IgD-negative memory B cell (primary cell): Measurements from ENCODE around the gene IGF2. TPM values are rescaled to one million over a fixed set of nuclear protein-coding genes. Genes with fewer than 3 reads are reported as not detected.
"Not testable (repeated sequence)": the region's sequence is repeated elsewhere in the genome, so short reads cannot be mapped to it uniquely, and the experiment has no call there.

ENCODE experiments used
- H3K27ac Mint-ChIP-seq, 3 donors: one replicate each; pipeline ENCODE4 v1.8.0; 2020 to 2022; ENCODE audit warnings: mild to moderate bottlenecking in 3 of 3, mixed read lengths in 3 of 3, moderate library complexity in 1 of 3
- H3K27me3 Mint-ChIP-seq: one replicate; pipeline ENCODE4 v1.8.0; 2021; ENCODE audit warnings: mixed read lengths
- H3K36me3 Mint-ChIP-seq: one replicate; pipeline ENCODE4 v1.8.0; 2020; ENCODE audit warnings: mild to moderate bottlenecking, mixed read lengths
- H3K4me1 Mint-ChIP-seq, 3 donors: one replicate each; pipeline ENCODE4 v1.8.0; 2020 to 2022; ENCODE audit warnings: mixed read lengths in 3 of 3, mild to moderate bottlenecking in 1 of 3
- H3K4me3 Mint-ChIP-seq, 4 donors: one replicate each; pipeline ENCODE4 v1.8.0; 2020 to 2022; ENCODE audit warnings: mild to moderate bottlenecking in 4 of 4, mixed read lengths in 4 of 4, moderate library complexity in 3 of 4
- H3K9me3 Mint-ChIP-seq, 3 donors: one replicate each; pipeline ENCODE4 v1.8.0; 2020 to 2021; ENCODE audit warnings: mixed read lengths in 3 of 3, mild to moderate bottlenecking in 1 of 3
- polyA plus RNA-seq: library from polyadenylated mRNA; unstranded; fragments of 300-500 nt; fragmentation: Illumina TruSeq; gene quantifications from one replicate; pipeline ENCODE4 v1.2.3, GENCODE V29; 2021

Gene IGF2
- polyA plus RNA-seq, result not detected

DNA sequence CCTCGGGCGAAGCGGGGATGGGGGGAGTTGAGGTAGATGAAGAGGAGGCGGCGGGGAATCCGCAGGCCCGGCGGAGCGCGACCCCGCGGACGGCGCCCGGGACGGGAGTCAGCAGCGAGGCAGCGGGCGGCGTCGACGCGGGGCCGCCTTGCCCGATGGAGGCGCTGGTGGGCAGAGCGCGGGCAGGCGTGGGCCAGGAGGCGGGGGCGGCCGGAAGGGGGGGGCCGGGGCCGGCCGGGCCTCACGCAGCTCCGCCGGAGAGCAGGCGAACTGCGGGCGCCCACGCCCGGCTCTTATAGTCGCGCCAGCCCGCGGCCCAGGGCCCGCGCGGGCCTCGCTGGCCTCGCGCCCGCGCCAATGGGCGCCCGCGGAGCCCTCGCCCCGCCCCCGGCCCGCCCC, at the start of gene IGF2:
TSS of gene IGF2 (minus strand) at position 267 of the 399 bp plus-strand sequence. CDS start 3,866 bp downstream, outside the sequence.
- H3K27me3 Mint-ChIP-seq, result peaks cover 48% of the 10 kb centered on the region
- no peaks in the 10 kb centered on the region for H3K9me3 Mint-ChIP-seq
- no peak within 1 kb of the TSS for H3K27ac Mint-ChIP-seq
- H3K4me1 Mint-ChIP-seq, result peaks cover 0 to 9% (median 7%) of the 10 kb centered on the region in 3 donors
- H3K36me3 Mint-ChIP-seq, result no peaks in the 10 kb centered on the region
- peak within 1 kb of the TSS; percentile 62 to 91 (median 82) for H3K4me3 Mint-ChIP-seq

DNA sequence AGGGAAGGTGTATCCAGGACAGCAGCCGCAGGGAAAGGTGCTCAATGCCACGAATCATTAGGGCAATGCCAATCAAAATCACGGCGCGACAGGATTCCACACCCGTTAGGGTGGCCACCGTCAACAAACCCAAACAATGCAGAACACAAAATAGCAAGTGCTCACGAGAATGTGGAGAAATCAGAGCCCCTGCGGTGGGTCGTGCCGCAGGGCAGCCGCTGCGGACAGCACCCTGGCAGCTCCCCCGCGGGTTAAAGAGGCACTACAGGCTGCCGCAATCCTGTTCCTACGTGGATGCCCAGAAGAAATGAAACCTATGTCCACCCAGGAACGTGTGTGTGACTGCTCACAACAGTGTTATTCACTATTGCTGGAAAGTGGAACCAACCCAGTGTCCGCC, 49.6 kb upstream of the IGF2 start:
- Mint-ChIP-seq H3K9me3 (no peaks in the 10 kb centered on the region), H3K36me3 (no peaks in the 10 kb centered on the region), H3K4me3 (no peak overlapping the region), H3K27me3 (peaks cover 11% of the 10 kb centered on the region), H3K27ac (no peak overlapping the region), H3K4me1 (peaks cover 0 to 11% (median 0%) of the 10 kb centered on the region in 3 donors)

GRCh38 chr11:2187280-2187707, 48.1 kb upstream of the IGF2 start:
- Mint-ChIP-seq H3K27ac (no peak overlapping the region), H3K36me3 (no peaks in the 10 kb centered on the region), H3K4me3 (no peak overlapping the region)

GRCh38 chr11:2186669-2187279, 47.6 kb upstream of the IGF2 start:
- H3K36me3 Mint-ChIP-seq, result no peaks in the 10 kb centered on the region
- peaks cover 0 to 10% (median 2%) of the 10 kb centered on the region in 3 donors for H3K4me1 Mint-ChIP-seq
- H3K27ac Mint-ChIP-seq, result no peak overlapping the region
- no peak overlapping the region for H3K4me3 Mint-ChIP-seq
- no peaks in the 10 kb centered on the region for H3K9me3 Mint-ChIP-seq
- H3K27me3 Mint-ChIP-seq, result peaks cover 11% of the 10 kb centered on the region

More at GRCh38 chr11:2187280-2187707, 48.1 kb upstream of the IGF2 start:
- Mint-ChIP-seq H3K4me1 (peaks cover 0 to 11% (median 2%) of the 10 kb centered on the region in 3 donors), H3K27me3 (peaks cover 11% of the 10 kb centered on the region), H3K9me3 (no peaks in the 10 kb centered on the region)

- H3K4me3 Mint-ChIP-seq, result peak overlapping the region in 2 of 4 donors; percentile 56 to 71
Observed at GRCh38 chr11:2185324-2186085, 46.3 kb upstream of the IGF2 start.

GRCh38 chr11:2182692-2183474, 43.7 kb upstream of the IGF2 start:
- Mint-ChIP-seq H3K27me3 (peaks cover 8% of the 10 kb centered on the region), H3K4me1 (peaks cover 0 to 2% (median 0%) of the 10 kb centered on the region in 3 donors)

More at GRCh38 chr11:2185324-2186085, 46.3 kb upstream of the IGF2 start:
- peaks cover 8% of the 10 kb centered on the region for H3K27me3 Mint-ChIP-seq
- no peaks in the 10 kb centered on the region for H3K9me3 Mint-ChIP-seq
- no peaks in the 10 kb centered on the region for H3K36me3 Mint-ChIP-seq
- H3K27ac Mint-ChIP-seq, result no peak overlapping the region
- H3K4me1 Mint-ChIP-seq, result peaks cover 0 to 2% (median under 1%) of the 10 kb centered on the region in 3 donors

DNA sequence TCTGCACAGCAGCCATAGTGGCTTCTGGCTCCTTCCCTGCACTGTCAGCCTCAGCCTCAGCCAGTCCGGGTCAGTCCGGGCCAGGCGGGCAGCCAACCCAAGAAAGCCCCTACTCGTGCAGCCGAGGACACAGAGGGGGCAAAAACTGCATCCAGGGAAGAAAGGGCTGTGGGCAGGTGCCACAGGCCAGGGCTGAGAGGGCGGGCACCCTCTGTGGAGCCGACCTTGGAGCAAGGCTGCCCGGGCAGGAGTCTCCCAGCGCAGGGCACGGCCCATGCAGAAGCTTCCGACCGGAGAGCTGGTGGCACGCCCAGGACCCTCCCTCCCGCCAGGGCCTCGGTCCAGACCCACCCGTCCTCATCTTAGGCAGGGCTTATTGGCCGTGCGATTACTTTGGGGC, 42.9 kb upstream of the IGF2 start:
- H3K9me3 Mint-ChIP-seq, result no peaks in the 10 kb centered on the region
- no peak overlapping the region for H3K27ac Mint-ChIP-seq
- H3K4me1 Mint-ChIP-seq, result peaks cover 0 to 2% (median 0%) of the 10 kb centered on the region in 3 donors
- peaks cover 8% of the 10 kb centered on the region for H3K27me3 Mint-ChIP-seq
- no peaks in the 10 kb centered on the region for H3K36me3 Mint-ChIP-seq
- H3K4me3 Mint-ChIP-seq, result no peak overlapping the region

More at GRCh38 chr11:2182692-2183474, 43.7 kb upstream of the IGF2 start:
- H3K4me3 Mint-ChIP-seq, result no peak overlapping the region
- no peaks in the 10 kb centered on the region for H3K36me3 Mint-ChIP-seq
- H3K27ac Mint-ChIP-seq, result no peak overlapping the region
- no peaks in the 10 kb centered on the region for H3K9me3 Mint-ChIP-seq

- no peaks in the 10 kb centered on the region for H3K9me3 Mint-ChIP-seq
- H3K27ac Mint-ChIP-seq, result no peak overlapping the region
- H3K36me3 Mint-ChIP-seq, result no peaks in the 10 kb centered on the region
- no peak overlapping the region for H3K4me3 Mint-ChIP-seq
- H3K4me1 Mint-ChIP-seq, result peaks cover 0 to 2% (median 0%) of the 10 kb centered on the region in 3 donors
- H3K27me3 Mint-ChIP-seq, result peaks cover 8% of the 10 kb centered on the region
Observed at GRCh38 chr11:2180789-2181370, 41.7 kb upstream of the IGF2 start.

DNA sequence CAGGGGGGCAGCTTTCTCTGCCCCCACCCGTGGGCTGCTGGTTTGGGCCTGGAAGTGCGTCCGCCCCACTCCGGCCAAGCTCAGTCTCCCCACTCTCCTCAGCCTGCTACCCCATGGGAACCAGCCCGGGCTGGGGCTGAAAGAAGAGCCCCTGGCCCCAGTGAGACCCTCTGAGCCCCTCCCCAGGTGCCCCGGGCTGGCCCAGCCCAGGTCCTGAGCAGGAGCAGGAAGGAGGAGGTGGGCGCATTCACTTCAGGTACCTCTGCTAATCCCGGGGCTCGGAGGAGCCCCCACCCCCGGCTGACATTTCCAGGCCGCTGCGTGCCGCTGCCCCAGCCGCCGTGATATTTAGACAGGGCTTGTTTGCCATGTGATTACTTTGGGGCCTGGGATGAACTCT, 41.2 kb upstream of the IGF2 start:
- Mint-ChIP-seq H3K36me3 (no peaks in the 10 kb centered on the region), H3K27me3 (peaks cover 8% of the 10 kb centered on the region), H3K4me1 (peaks cover 0 to 2% (median 0%) of the 10 kb centered on the region in 3 donors), H3K27ac (no peak overlapping the region), H3K4me3 (no peak overlapping the region), H3K9me3 (no peaks in the 10 kb centered on the region)

DNA sequence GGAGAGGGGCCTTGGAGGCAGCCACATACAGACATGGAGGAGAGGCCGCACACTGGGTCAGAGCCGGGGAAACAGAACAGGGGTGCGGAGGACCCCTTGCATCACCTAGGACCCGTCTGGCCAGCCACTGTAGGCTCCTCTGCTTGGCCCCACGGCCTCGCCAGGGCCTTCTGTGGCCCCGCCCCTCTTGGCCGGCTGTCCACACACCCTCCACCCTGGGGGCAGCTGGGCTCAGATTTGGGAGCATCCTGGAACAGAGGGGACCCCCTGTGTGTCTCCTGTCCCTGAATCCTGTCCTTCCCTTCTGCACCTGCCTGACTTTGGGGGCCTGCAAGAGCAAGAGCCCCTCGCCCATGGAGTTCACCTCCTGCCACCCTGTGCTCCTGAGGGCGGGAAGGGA, 40.3 kb upstream of the IGF2 start:
- H3K4me3 Mint-ChIP-seq, result no peak overlapping the region
- H3K36me3 Mint-ChIP-seq, result no peaks in the 10 kb centered on the region
- no peaks in the 10 kb centered on the region for H3K27me3 Mint-ChIP-seq
- peaks cover 0 to 2% (median 0%) of the 10 kb centered on the region in 3 donors for H3K4me1 Mint-ChIP-seq
- no peaks in the 10 kb centered on the region for H3K9me3 Mint-ChIP-seq
- H3K27ac Mint-ChIP-seq, result peak overlapping the region in 1 of 3 donors; percentile 74

DNA sequence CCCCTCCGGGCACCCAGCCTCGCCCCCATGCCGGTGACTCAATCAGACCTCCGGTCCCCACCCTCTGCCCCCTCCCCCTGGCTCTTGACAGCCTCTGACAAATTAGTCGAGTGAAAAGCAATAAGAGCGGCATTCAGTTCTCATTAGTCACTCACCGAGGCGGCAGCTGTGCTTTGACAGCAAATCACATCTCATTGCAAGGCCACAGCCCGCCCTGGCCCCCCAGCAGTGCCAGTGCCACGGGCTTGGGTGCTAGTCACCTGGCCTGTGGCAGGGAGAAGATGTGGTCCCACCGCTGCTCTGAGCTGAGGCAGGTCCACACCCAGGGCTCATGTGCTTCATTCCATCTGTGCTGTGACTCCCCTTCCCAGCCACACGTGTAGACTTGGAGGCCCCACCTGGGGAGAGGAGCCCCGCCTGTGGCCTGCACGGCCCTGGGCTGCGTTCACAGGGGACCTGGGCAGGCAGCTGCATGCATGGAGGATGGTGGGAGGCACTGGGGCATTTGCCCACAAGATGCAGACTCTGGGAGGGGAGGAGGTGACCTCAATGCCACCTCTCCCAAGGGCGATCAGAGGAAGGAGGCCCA, 39.8 kb upstream of the IGF2 start:
- no peaks in the 10 kb centered on the region for H3K27me3 Mint-ChIP-seq
- no peaks in the 10 kb centered on the region for H3K36me3 Mint-ChIP-seq
- peak overlapping the region in 1 of 3 donors; percentile 74 for H3K27ac Mint-ChIP-seq
- H3K4me1 Mint-ChIP-seq, result peaks cover 0 to 2% (median 0%) of the 10 kb centered on the region in 3 donors
- no peak overlapping the region for H3K4me3 Mint-ChIP-seq
- no peaks in the 10 kb centered on the region for H3K9me3 Mint-ChIP-seq

DNA sequence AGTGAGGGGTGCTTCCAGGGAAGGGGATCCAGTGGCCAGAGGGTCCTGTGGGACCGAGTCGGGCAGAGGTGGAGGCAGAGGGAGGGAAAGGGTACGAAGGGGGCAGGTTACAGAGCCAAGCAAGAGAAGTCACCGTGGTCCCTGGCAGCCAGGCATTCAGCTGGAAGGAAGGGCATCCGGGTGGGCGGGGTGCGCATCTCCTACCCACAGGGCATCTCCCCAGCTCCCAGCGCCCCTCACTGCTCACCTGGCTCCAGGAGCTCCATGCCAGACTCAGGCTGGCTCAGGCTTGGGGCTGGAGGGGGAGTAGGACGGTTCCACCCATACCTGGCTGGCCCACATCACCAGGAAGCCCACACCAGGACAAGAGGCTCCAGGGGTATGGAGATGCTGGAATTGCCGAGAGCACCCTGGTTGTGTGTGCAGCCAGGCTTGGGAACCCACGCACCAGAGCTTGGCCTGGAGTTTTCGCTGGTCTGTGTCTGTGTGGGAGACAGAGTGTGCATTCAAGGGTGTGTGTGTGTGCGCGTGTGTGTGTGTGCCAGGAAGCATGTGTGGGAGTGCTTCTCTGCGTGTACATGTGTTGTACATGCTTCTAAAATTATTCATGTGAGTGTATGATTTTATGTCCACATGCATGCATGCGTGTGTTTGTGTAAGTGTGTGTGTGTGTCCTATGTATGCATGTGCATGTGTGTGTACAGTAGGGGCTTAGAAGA, 39.0 kb upstream of the IGF2 start:
- H3K27ac Mint-ChIP-seq, H3K27me3 Mint-ChIP-seq, H3K4me3 Mint-ChIP-seq, H3K36me3 Mint-ChIP-seq, H3K9me3 Mint-ChIP-seq, H3K4me1 Mint-ChIP-seq: not testable (repeated sequence)

DNA sequence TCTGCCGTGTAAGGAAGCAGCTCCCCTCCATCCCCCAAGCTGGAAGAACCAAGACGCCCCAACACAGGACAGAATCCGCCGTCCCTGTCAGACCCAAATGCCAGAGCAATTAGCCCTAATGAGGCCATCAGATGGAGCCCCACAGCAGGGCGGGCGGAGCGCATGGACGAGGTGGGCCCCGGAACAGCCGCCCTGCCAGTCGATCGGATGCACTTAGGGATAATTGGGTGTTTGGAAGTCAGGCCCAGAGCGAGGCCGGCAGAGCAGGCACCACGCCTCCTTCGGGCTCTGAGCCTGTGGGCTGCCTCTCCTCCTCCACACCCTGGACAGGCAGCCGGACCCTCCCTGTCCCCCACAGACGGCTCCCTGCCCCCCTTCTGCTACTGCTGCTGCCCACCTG, 37.9 kb upstream of the IGF2 start:
- no peak overlapping the region for H3K4me3 Mint-ChIP-seq
- H3K9me3 Mint-ChIP-seq, result no peaks in the 10 kb centered on the region
- no peak overlapping the region for H3K27ac Mint-ChIP-seq

GRCh38 chr11:2176389-2176900, 37.3 kb upstream of the IGF2 start:
- no peaks in the 10 kb centered on the region for H3K9me3 Mint-ChIP-seq
- no peaks in the 10 kb centered on the region for H3K36me3 Mint-ChIP-seq
- peaks cover 2% of the 10 kb centered on the region for H3K27me3 Mint-ChIP-seq
- no peak overlapping the region for H3K4me3 Mint-ChIP-seq
- H3K27ac Mint-ChIP-seq, result no peak overlapping the region
- no peaks in the 10 kb centered on the region for H3K4me1 Mint-ChIP-seq

More for the DNA sequence above, 37.9 kb upstream of the IGF2 start:
- Mint-ChIP-seq H3K36me3 (no peaks in the 10 kb centered on the region), H3K27me3 (peaks cover 2% of the 10 kb centered on the region), H3K4me1 (no peaks in the 10 kb centered on the region)
